NCI-H82 treated with DMSO at 0.1 percent for 48 hours (cell line): Measurements from ENCODE around the gene PITPNC1.
"Not testable (repeated sequence)": the region's sequence is repeated elsewhere in the genome, so short reads cannot be mapped to it uniquely, and the experiment has no call there.

ENCODE experiments used
- DNase-seq: peaks from one replicate; lab custom pipeline; 2025; ENCODE audit not compliant: unreplicated experiment; lab: John Stamatoyannopoulos, UW

PITPNC1 gene

GRCh38 chr17:67509390-67510287 is 132.6 kb downstream of the PITPNC1 start:
- no peak for DNase-seq

- no peak for DNase-seq
These were observed 133.9 kb downstream of the PITPNC1 start for GRCh38 chr17:67511012-67511411.

DNA sequence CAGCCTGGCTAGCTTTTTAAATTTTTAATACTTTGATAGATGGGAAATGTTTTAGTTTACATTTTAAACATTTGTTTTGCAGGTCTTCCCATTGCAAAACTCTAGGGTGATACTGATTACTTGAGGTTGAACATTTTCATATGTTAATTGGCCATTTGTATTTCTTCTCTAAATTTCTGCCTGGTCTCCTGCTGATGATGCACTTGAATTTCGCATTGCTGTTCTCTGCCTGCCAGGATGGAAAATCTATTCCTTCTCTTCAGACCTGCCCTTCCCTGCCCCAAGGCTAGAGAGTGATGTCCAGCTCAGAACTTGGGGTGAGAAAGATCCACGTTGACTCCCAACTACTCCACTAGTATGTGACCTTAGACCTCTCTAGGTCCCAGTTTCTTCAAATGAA is 134.7 kb downstream of the PITPNC1 start:
- no peak for DNase-seq

GRCh38 chr17:67514998-67515397 is 137.9 kb downstream of the PITPNC1 start:
- no peak for DNase-seq

- no peak for DNase-seq
These were observed 138.5 kb downstream of the PITPNC1 start for GRCh38 chr17:67515490-67516083.

GRCh38 chr17:67516571-67516970 is 139.5 kb downstream of the PITPNC1 start:
- DNase-seq = not testable (repeated sequence)

- DNase-seq = no peak
These were observed 140.2 kb downstream of the PITPNC1 start for GRCh38 chr17:67517325-67517724.

DNA sequence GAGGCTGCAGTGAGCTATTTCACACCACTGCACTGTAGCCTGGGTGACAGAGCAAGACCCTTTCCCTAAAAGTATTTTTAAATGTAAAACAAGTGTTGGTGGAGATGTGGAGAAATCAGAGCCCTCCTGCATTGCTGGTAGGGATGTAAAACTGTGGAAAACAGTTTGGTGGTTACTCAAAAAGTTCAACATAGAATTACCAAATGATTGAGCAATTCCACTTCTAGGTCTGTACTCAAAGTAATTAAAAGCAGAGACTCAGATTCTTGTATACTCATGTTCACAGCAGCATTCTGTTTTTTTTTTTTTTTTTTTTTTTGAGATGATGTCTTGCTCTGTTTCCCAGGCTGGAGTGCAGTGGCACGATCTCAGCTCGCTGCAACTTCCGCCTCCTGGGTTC is 141.8 kb downstream of the PITPNC1 start:
- DNase-seq = no peak

GRCh38 chr17:67519801-67520251 is 142.7 kb downstream of the PITPNC1 start:
- no peak for DNase-seq

DNA sequence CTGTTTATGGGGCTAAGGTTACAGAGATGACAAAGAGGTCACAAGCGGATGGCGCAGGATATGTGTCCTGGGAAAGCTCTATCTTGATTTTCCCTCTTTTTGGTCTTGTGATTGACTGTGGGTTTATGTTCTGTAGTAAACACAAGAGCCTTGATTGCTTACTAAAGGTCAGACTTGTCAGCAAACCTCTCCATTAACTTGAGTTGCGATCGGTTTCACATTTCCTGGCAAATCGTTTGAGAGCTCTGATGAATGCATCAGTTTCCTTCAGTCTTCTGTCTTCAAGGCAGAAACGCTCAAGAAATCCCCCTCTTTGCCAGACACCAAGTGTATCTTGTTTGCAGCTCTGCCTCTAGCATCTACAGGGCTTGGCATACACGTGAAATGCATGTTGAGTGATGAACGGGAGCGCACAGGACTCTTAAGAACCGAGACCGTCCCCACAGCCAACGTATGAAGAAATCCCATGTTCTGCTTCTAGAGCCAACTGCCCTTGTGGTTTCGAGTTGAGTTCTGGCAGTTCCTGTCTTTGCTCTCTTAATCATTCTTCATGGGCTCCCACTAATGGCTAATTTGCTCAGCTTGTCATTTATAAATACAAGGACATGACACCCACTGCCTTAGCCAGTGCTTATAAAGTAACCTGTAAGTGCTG is 143.3 kb downstream of the PITPNC1 start:
- no peak for DNase-seq

DNA sequence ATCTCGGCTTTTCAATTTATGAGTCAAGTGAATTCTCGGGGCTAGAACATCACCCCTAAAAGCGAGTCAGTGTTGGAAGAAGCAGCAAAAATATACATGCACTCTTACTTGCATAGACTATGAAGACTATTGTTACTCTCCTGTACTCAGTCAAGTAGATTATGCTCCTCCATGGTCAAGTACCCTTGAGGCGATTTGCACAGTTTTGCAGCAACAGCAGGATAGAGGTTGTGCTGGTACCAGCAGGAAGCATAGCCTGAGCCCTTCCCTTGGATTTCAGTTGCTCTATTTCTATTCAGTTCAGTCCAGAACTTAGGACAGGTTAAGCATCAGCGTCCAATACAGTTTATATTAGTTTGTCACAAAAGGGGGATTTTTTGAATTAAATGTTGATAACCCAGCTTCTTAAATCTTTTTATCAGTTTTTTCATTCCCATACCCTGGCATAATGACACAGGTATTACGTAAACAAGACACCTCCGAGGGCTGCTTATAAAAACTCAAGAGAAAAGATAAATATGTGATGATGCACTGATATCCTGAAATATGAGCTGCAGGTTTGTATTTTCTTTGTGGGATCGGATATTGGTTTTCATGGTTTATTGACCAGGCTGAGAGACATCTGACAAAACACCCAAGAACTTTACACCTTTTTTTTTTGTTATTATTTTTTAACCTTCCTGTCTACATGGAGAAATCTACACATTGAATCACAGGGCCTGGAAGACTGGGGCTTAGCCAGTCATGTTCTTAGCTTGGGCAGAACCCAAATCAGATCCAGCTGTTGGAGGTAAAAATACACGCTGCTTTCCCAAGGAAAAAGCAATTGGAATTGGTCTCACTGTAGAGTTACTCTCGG is 144.1 kb downstream of the PITPNC1 start:
- DNase-seq = no peak

DNA sequence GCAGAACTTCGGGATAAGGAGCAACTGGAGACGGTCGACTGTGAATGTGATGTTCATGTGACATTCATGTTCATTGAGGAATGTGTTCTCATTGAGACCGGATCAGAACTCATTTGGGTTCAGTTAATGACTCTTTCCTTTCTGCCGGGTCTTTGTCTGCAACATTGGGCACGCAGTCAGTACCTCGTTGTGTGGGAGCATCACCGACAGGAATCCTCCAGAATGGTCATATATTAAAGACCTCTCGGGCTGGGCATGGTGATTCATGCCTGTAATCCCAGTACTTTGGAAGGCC is 144.6 kb downstream of the PITPNC1 start:
- no peak for DNase-seq

DNA sequence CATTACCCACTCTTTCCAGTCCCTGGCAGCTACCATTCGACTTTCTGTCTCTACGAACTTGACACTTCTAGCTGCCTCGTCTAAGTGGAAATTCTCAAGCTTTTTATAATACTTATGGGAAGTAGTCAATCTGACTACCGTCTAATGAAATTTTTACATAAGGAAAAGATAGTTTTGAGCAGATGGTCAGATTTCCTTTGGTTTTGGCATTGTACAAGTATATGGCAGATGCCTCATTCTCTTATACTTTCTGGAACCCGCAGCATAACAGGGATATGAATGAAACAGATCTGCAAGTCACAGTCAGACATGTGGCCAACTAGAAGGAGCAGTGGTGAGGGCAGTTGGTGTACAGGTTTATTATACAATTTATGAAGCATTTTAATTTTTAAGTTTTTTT is 146.0 kb downstream of the PITPNC1 start:
- no peak for DNase-seq

GRCh38 chr17:67525239-67526135 is 148.4 kb downstream of the PITPNC1 start:
- no peak for DNase-seq

DNA sequence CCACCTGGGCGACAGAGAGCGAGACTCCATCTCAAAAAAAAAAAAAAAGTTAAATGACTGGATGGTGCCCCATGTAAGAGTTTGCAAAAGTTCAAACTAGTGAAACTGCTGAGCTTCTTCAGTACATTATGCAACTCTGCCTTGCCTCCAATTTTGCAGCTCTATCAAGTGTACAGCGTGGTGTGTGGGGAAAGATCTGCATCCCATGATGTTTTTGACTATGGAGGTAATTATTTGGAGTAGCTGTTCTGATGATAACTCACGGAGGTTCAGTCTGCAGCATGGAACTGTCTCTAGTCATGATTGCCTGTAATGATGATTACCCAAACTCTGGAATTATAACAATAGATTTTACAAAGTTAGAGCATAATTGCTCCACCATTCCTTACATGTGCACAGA is 149.6 kb downstream of the PITPNC1 start:
- DNase-seq = no peak

DNA sequence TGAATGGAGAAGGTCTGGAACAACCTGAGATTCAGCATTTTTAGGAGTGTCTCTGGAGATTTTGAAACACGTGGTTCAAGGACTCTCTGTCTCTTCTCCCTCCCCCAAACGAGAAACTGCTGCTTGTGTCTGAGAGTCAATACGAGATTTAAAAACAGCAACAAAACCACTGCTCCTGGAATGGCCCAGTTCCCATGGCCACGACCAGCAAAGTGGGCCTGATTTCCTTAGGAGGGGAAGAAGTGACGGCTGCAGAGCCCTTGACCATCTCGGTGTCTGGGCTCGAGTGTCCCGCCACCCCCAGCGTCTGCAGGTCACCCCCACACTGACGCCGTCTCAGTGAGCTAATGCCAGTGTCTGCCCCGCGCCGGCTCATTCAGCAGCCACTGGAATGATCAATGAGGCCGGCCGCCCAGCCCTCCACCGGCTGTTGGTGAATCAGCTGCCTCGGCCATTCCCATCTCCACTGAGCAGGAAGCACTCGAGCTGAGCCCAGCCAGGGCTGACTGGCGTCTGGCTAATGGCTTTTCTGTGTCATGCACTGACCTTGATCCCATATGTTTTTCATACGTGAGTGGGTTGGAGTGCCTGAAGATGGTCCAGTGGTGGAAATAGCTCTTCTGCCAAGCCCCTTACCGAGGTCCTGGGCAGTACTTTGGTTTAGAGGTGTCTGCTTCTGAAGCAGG is 151.8 kb downstream of the PITPNC1 start:
- DNase-seq = no peak

GRCh38 chr17:67531291-67531690 is 154.2 kb downstream of the PITPNC1 start:
- no peak for DNase-seq

GRCh38 chr17:67532326-67532871 is 155.3 kb downstream of the PITPNC1 start:
- no peak for DNase-seq

DNA sequence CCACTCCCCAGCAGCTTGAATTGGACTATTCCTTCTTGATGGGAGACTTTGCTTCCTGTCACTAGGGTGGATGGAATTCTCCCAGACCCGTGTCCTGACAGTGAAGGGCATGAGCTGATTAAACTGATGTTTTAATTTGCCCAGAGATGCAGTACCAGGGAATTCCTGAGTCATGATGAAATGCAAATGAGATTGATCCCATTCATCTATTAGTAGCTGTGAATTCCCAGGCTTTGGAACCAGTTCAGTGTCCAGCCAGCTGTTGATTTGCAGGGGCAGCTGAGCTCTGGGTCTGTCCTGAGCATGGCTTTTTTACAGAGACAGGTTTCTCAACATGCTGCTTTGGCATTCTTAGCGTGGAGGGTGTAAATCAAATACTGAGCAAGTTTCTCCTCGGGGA is 157.9 kb downstream of the PITPNC1 start:
- no peak for DNase-seq
